PC-3 (cell line): ENCODE data around the gene NPBWR2. TPM values are rescaled to one million over a fixed set of nuclear protein-coding genes. Genes with fewer than 3 reads are reported as not detected.
"Not testable (repeated sequence)": the region's sequence is repeated elsewhere in the genome, so short reads cannot be mapped to it uniquely, and the experiment has no call there.

Experiments used
- ATAC-seq: fragments of 200-7000 bp; cut with Tn5 transposase; 2 replicates; pipeline ENCODE4 v1.9.1; 2020; ENCODE audit warnings: mild to moderate bottlenecking, moderate library complexity
- BruUV-seq: library from RNA; stranded (reverse); fragments of 400-500 nt; replicated peaks from 2 replicates; lab custom pipeline; 2021; lab: Mats Ljungman, UMichigan
- CTCF ChIA-PET: fragments of 300-600 bp; sonication (Branson Sonifier 250); formaldehyde crosslinking; loops from one replicate; lab custom pipeline; 2022; ENCODE audit warnings: antibody characterized with exemption; lab: Charles Lee
- POLR2A ChIA-PET: fragments of 300-600 bp; sonication (Branson Sonifier 250); formaldehyde crosslinking; loops from one replicate; lab custom pipeline; 2022; ENCODE audit warnings: antibody characterized with exemption; ENCODE audit not compliant: unreplicated experiment; lab: Charles Lee
- DNase-seq: peaks from one replicate; pipeline ENCODE4 v3.0.0-alpha.2; 2015
- H2AFZ ChIP-seq: fragments of 300-600 bp; sonication (generic); 2 replicates; pipeline ENCODE4 v1.6.0; 2016; ENCODE audit warnings: antibody characterized with exemption, low read length
- H3F3A ChIP-seq: fragments of 300-600 bp; sonication (generic); one replicate; pipeline ENCODE4 v1.6.0; 2017; ENCODE audit warnings: antibody characterized with exemption, low read length, control low read depth, mild to moderate bottlenecking; ENCODE audit not compliant: unreplicated experiment
- H3K27ac ChIP-seq: fragments of 300-600 bp; sonication (generic); 2 replicates; pipeline ENCODE4 v1.5.1; 2016; ENCODE audit warnings: mild to moderate bottlenecking, low read length
- H3K27me3 ChIP-seq: fragments of 300-600 bp; sonication (generic); 2 replicates; pipeline ENCODE4 v1.6.1; 2016; ENCODE audit warnings: low read length, mixed read lengths
- H3K36me3 ChIP-seq: fragments of 300-600 bp; sonication (generic); 2 replicates; pipeline ENCODE4 v1.6.1; 2016; ENCODE audit warnings: low read depth, mixed run types, low read length, mixed read lengths
- H3K4me1 ChIP-seq: fragments of 300-600 bp; sonication (generic); 2 replicates; pipeline ENCODE4 v1.5.1; 2016; ENCODE audit warnings: low read length; ENCODE audit not compliant: insufficient read depth
- H3K4me2 ChIP-seq: fragments of 300-600 bp; sonication (generic); 2 replicates; pipeline ENCODE4 v1.6.0; 2016; ENCODE audit warnings: low read length
- H3K4me3 ChIP-seq: fragments of 300-600 bp; sonication (generic); 2 replicates; pipeline ENCODE4 v1.5.1; 2016; ENCODE audit warnings: mild to moderate bottlenecking, low read length, mixed read lengths
- H3K79me2 ChIP-seq: fragments of 300-600 bp; sonication (generic); 2 replicates; pipeline ENCODE4 v1.6.1; 2017; ENCODE audit warnings: low read length, mixed read lengths
- H3K9ac ChIP-seq: fragments of 300-600 bp; sonication (generic); 2 replicates; pipeline ENCODE4 v1.6.0; 2016; ENCODE audit warnings: mild to moderate bottlenecking, low read length
- H3K9me2 ChIP-seq: fragments of 300-600 bp; sonication (generic); replicated peaks from 2 replicates; pipeline ENCODE4 v1.6.1; 2016; ENCODE audit warnings: mixed run types, low read length, mixed read lengths
- H3K9me3 ChIP-seq: fragments of 300-600 bp; sonication (generic); 2 replicates; pipeline ENCODE4 v1.6.1; 2016; ENCODE audit warnings: low read length, mixed read lengths
- H4K20me1 ChIP-seq: fragments of 300-600 bp; sonication (generic); 2 replicates; pipeline ENCODE4 v1.6.1; 2016; ENCODE audit warnings: low read length, mixed read lengths
- EZH2 ChIP-seq: fragments of 300-600 bp; sonication (generic); IDR thresholded peaks from one replicate; pipeline ENCODE4 v1.6.1; 2017; ENCODE audit warnings: antibody characterized with exemption, mild to moderate bottlenecking, low read length; ENCODE audit not compliant: unreplicated experiment
- EZH2phosphoT487 ChIP-seq: fragments of 300-600 bp; sonication (generic); IDR thresholded peaks from 2 replicates; pipeline ENCODE4 v1.6.1; 2018; ENCODE audit warnings: mild to moderate bottlenecking, antibody characterized with exemption, low read length, borderline replicate concordance
- intact Hi-C: fragments of 100-400 bp; cut with micrococcal nuclease; formaldehyde crosslinking; loops from 2 replicates; pipeline ENCODE4 v1.9.0; 2023
- total RNA-seq: library from RNA; depleted of rRNA; stranded (reverse); fragments of >200 nt; gene quantifications from 2 replicates; pipeline ENCODE4 v1.2.3, GENCODE V29; 2014
- TF ChIP-seq, protein P1 (sequence below): fragments of 300-600 bp; sonication (generic); conservative IDR thresholded peaks from 2 replicates; pipeline ENCODE4 v1.5.1; 2017; ENCODE audit warnings: antibody characterized with exemption, low read depth, mild to moderate bottlenecking, low read length

The NPBWR2 gene
- total RNA-seq, 1 experiment from 2014 or later = not detected

DNA sequence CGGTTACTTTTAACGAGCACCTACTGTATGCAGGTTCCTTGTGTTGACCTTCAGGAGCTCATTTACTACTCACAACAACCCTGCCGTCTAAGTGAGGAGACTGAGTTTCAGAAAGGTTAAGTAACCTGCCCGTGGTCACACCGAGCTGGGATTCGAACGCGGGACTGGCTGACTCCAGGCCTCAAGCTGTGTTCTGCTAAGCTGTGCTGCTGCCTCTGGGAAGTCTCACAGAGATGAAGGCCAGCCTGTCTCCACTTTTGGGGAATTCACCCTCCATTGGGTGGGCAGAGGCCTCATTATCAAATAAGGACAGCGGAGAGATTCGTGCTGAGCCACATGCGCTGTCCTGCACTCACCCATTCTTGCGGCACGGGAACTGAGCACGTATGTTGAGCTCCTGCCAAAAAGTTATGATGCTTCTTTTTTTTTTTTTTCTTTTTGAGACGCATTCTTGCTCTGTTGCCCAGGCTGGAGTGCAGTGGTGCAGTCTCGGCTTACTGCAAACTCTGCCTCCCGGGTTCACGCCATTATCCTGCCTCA is 31.0 kb upstream of the NPBWR2 start:
- no TSS peak for BruUV-seq
- no peak for TF ChIP-seq EZH2
- TF ChIP-seq, protein P1, sequence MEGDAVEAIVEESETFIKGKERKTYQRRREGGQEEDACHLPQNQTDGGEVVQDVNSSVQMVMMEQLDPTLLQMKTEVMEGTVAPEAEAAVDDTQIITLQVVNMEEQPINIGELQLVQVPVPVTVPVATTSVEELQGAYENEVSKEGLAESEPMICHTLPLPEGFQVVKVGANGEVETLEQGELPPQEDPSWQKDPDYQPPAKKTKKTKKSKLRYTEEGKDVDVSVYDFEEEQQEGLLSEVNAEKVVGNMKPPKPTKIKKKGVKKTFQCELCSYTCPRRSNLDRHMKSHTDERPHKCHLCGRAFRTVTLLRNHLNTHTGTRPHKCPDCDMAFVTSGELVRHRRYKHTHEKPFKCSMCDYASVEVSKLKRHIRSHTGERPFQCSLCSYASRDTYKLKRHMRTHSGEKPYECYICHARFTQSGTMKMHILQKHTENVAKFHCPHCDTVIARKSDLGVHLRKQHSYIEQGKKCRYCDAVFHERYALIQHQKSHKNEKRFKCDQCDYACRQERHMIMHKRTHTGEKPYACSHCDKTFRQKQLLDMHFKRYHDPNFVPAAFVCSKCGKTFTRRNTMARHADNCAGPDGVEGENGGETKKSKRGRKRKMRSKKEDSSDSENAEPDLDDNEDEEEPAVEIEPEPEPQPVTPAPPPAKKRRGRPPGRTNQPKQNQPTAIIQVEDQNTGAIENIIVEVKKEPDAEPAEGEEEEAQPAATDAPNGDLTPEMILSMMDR = no peak
- no peak for TF ChIP-seq EZH2phosphoT487
- H3K36me3 ChIP-seq = no peaks in the 10 kb centered on the region
- H3K79me2 ChIP-seq = no peaks in the 10 kb centered on the region
- no peak overlapping the region for H2AFZ ChIP-seq
- CTCF ChIA-PET = no interaction called here
- no peaks in the 10 kb centered on the region for H4K20me1 ChIP-seq
- no peak for DNase-seq
- H3K9ac ChIP-seq = no peak overlapping the region
- no peak for ATAC-seq
- 0 out of 2 replicates have a peak, but pooled peaks cover 9% of the 10 kb centered on the region for H3K4me1 ChIP-seq
- no peaks in the 10 kb centered on the region for H3F3A ChIP-seq
- no peak overlapping the region for H3K27ac ChIP-seq
- H3K9me2 ChIP-seq = no peaks in the 10 kb centered on the region
- H3K4me3 ChIP-seq = no peak overlapping the region
- no peaks in the 10 kb centered on the region for H3K9me3 ChIP-seq
- H3K27me3 ChIP-seq = no peaks in the 10 kb centered on the region
- intact Hi-C loops = no loop called here
- POLR2A ChIA-PET = no interaction called here
- no peak overlapping the region for H3K4me2 ChIP-seq

DNA sequence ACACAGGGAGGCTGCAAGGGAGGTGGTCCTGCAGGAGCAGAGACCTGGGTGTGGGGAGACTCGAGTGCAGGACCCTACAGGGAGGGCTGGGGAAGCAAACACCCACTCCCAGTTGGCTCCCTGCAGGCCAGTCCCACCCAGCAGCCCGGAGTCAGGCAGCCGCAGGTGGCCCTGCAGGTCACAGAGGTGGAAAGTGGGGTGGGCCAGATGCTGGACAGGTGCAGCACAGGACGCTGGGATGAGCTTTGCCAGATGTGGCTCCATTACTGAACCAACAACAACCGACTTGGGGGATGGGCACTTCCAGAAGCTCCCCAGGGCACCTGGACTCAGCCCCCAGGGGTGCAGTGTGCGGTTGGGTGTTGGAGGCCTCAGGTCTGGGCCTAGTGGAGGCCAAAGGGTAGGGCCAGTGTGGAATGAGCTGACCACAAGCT is 30.2 kb upstream of the NPBWR2 start:
- DNase-seq (no peak), ATAC-seq (no peak)
- no peak overlapping the region for H3K9ac ChIP-seq
- H3K36me3 ChIP-seq = no peaks in the 10 kb centered on the region
- no TSS peak for BruUV-seq
- no peaks in the 10 kb centered on the region for H3K27me3 ChIP-seq
- TF ChIP-seq EZH2phosphoT487 = no peak
- TF ChIP-seq, protein P1 = no peak
- no peak for TF ChIP-seq EZH2
- no peak overlapping the region for H2AFZ ChIP-seq
- no peaks in the 10 kb centered on the region for H3F3A ChIP-seq
- no peaks in the 10 kb centered on the region for H4K20me1 ChIP-seq
- ChIA-PET POLR2A (no interaction called here), CTCF (no interaction called here)
- 0 out of 2 replicates have a peak, but pooled peaks cover 4% of the 10 kb centered on the region for H3K4me1 ChIP-seq
- no peaks in the 10 kb centered on the region for H3K9me3 ChIP-seq
- H3K27ac ChIP-seq = no peak overlapping the region
- no peaks in the 10 kb centered on the region for H3K9me2 ChIP-seq
- intact Hi-C loops = no loop called here
- no peak overlapping the region for H3K4me3 ChIP-seq
- H3K4me2 ChIP-seq = no peak overlapping the region
- no peaks in the 10 kb centered on the region for H3K79me2 ChIP-seq

DNA sequence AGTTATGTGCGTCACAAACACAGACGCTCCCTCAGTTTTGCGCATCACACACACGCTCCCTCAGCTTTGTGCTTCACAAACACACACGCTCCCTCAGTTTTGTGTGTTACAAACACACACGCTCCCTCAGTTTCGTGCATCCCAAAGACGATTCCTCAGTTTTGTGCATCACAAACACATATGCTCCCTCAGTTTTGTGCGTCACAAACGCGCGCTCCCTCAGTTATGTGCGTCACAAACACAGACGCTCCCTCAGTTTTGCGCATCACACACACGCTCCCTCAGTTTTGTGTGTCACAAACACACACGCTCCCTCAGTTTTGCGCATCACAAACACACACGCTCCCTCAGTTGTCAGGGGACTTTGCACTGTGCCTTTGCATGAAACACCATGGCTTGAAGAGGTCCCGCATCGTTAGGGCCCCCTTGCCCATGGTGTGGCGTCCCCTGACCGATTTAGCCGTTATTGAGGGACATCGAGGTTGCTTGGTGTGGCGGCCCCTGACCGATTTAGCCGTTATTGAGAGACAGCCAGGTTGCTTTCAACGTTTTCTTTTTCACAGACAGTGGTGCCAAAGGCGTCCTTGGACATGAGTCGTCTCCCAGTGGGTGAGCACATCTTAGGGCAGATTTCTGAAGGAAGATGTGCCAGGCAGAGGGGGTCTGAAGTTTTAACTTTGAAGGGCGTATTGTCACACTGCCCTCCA is 28.8 kb upstream of the NPBWR2 start:
- TF ChIP-seq EZH2 (no peak), EZH2phosphoT487 (no peak)
- TF ChIP-seq, protein P1 = no peak
- BruUV-seq = no TSS peak
- CTCF ChIA-PET = no interaction called here

DNA sequence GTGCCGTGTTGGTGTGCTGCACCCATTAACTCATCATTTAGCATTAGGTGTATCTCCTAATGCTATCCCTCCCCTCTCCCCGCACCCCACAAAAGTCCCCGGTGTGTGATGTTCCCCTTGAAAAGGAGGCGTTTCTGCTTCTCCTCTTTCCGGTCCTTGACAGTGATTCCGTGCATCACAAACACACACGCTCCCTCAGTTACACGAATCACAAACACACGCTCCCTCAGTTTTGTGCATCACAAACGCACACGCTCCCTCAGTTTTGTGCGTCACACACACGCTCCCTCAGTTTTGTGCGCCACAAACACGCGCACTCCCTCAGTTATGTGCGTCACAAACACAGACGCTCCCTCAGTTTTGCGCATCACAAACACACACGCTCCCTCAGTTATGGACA is 27.4 kb upstream of the NPBWR2 start:
- intact Hi-C loops, H3K4me2 ChIP-seq, H3K36me3 ChIP-seq, CTCF ChIA-PET, H3K4me3 ChIP-seq, H4K20me1 ChIP-seq, H3K4me1 ChIP-seq, H3K79me2 ChIP-seq, H3K9ac ChIP-seq, H3K27ac ChIP-seq, ATAC-seq, H3K9me3 ChIP-seq, H3F3A ChIP-seq, H3K9me2 ChIP-seq, BruUV-seq, DNase-seq, H3K27me3 ChIP-seq, POLR2A ChIA-PET, H2AFZ ChIP-seq: not testable (repeated sequence)

More for the DNA sequence above, 28.8 kb upstream of the NPBWR2 start:
- no peak for DNase-seq
- H3F3A ChIP-seq = no peaks in the 10 kb centered on the region
- no peak overlapping the region for H3K9ac ChIP-seq
- H3K27ac ChIP-seq = no peak overlapping the region
- no peaks in the 10 kb centered on the region for H3K27me3 ChIP-seq
- no peak overlapping the region for H3K4me3 ChIP-seq
- no peaks in the 10 kb centered on the region for H3K9me3 ChIP-seq
- no peaks in the 10 kb centered on the region for H3K79me2 ChIP-seq
- no peaks in the 10 kb centered on the region for H3K9me2 ChIP-seq
- POLR2A ChIA-PET = no interaction called here
- intact Hi-C loops = no loop called here
- no peak overlapping the region for H2AFZ ChIP-seq
- H3K4me1 ChIP-seq = no peaks in the 10 kb centered on the region
- no peaks in the 10 kb centered on the region for H4K20me1 ChIP-seq
- no peaks in the 10 kb centered on the region for H3K36me3 ChIP-seq
- no peak overlapping the region for H3K4me2 ChIP-seq
- ATAC-seq = no peak
